Gastrocnemius medialis (tissue), 4 donors: ENCODE measurements around the gene TRIO.

ENCODE experiments used
- CTCF ChIP-seq, 5 experiments: fragments of 450-650 bp in 3 of 5; fragments of 200-600 bp in 2 of 5; sonication (generic) in 2 of 5; IDR thresholded peaks in 4 of 5; conservative IDR thresholded peaks in 1 of 5; 1 replicate in 4 of 5; 2 replicates in 1 of 5; pipeline ENCODE4 v1.5.1; 2016 to 2019; ENCODE audit warnings: antibody characterized with exemption in 5 of 5, mild to moderate bottlenecking in 3 of 5, moderate library complexity in 3 of 5
- POLR2A ChIP-seq, 2 donors: fragments of 450-650 bp; IDR thresholded peaks; one replicate each; pipeline ENCODE4 v1.6.1; 2017; ENCODE audit warnings: antibody characterized with exemption in 2 of 2, mild to moderate bottlenecking in 2 of 2, moderate library complexity in 2 of 2

GRCh38 chr5:14388741-14389140 lies 245.6 kb downstream of the TRIO start:
- TF ChIP-seq POLR2A (IDR thresholded peaks at IDR 0.05) = no peak
- TF ChIP-seq CTCF (IDR thresholded peaks at IDR 0.05 in 4 of 5, conservative IDR thresholded peaks at IDR 0.05 in 1 of 5) = no peak
